Body of pancreas (tissue), 4 donors: ENCODE measurements around the gene OXCT1. TPM values are rescaled to one million over a fixed set of nuclear protein-coding genes. Genes with fewer than 3 reads are reported as not detected.

ENCODE experiments used
- ATAC-seq: fragments of 150-250 bp; one replicate; pipeline ENCODE4 v1.9.1; 2016
- DNase-seq, 4 donors: peaks; one replicate each; pipeline ENCODE4 v3.0.0-alpha.2; 2019
- H3K27ac ChIP-seq, 4 donors: fragments of 200-600 bp; sonication (generic); 1 replicate in 3 of 4; 2 replicates in 1 of 4; pipeline versions ENCODE4 v1.5.1 to v1.6.1; 2016 to 2019; ENCODE audit warnings: mild to moderate bottlenecking in 1 of 4, mixed read lengths in 1 of 4, moderate library complexity in 1 of 4
- H3K27me3 ChIP-seq, 2 donors: fragments of 200-600 bp; sonication (generic); one replicate each; pipeline ENCODE4 v1.6.0; 2016; ENCODE audit warnings: mild to moderate bottlenecking in 1 of 2
- H3K36me3 ChIP-seq, 2 donors: fragments of 200-600 bp; sonication (generic); replicated peaks in 1 of 2; 2 replicates each; pipeline ENCODE4 v1.5.1; 2016; ENCODE audit warnings: low read depth in 2 of 2; ENCODE audit not compliant: insufficient read depth in 1 of 2
- H3K4me1 ChIP-seq: fragments of 200-600 bp; sonication (generic); one replicate; pipeline ENCODE4 v1.6.0; 2016
- H3K4me3 ChIP-seq, 2 donors: fragments of 200-600 bp; sonication (generic); 1 replicate in 1 of 2; 2 replicates in 1 of 2; pipeline ENCODE4 v1.5.1; 2016 to 2019
- H3K9me3 ChIP-seq, 3 donors: fragments of 200-600 bp; sonication (generic); 1 replicate in 2 of 3; 2 replicates in 1 of 3; pipeline ENCODE4 v1.5.1; 2016
- POLR2A ChIP-seq, 3 donors: fragments of 450-650 bp; IDR thresholded peaks; one replicate each; pipeline ENCODE4 v1.6.1; 2016; ENCODE audit warnings: antibody characterized with exemption in 3 of 3, mild to moderate bottlenecking in 2 of 3
- WGBS, 2 donors: methylation state at CpG; one replicate each; pipeline ENCODE4 v1.1.5; 2017; 5-methylcytosine and 5-hydroxymethylcytosine counted together
- intact Hi-C: fragments of 100-400 bp; cut with DNase I; formaldehyde crosslinking; loops from one replicate; pipeline ENCODE4 v1.15.1; 2023
- total RNA-seq, 2 donors: library from RNA; depleted of rRNA; stranded (reverse); fragments of >200 nt; gene quantifications; one replicate each; pipeline ENCODE4 v1.1.0, GENCODE V29; 2016
- TF ChIP-seq, protein P1 (sequence below), 7 experiments: fragments of 450-650 bp in 4 of 7; fragments of 200-600 bp in 3 of 7; sonication (generic) in 3 of 7; IDR thresholded peaks; one replicate each; pipeline ENCODE4 v1.5.1; 2016 to 2019; ENCODE audit warnings: antibody characterized with exemption in 7 of 7

OXCT1 gene
- total RNA-seq, 2 donors from 2014 or later = 3.9 to 7.9 TPM

DNA sequence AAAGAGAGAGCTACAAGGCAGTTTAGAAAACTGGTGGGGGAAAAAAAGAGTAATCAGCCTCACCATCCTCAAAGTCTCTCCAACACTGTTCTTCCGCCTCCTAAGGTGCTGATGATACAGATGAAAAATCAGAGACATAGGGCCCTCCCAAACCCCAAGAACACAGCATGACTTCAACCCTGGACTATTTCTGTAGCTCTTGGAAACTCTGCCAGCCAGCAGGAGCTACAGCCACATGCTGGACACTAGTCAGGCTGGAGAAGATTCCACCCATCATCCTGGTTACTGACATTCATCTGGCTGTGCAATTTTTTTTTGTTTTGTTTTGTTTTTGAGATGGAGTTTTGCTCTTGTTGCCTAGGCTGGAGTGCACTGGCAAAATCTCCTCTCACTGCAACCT lies 42.4 kb downstream of the OXCT1 start:
- Histone ChIP-seq H3K27ac (no peak overlapping the region), H3K4me1 (no peaks in the 10 kb centered on the region), H3K27me3 (no peaks in the 10 kb centered on the region), H3K4me3 (no peak overlapping the region), H3K36me3 (no peaks in the 10 kb centered on the region), H3K9me3 (no peaks in the 10 kb centered on the region)
- 100% methylated on average over 1 of the region's 1 CpG for WGBS, 2 donors
- intact Hi-C loops = no loop called here
- DNase-seq (no peak), ATAC-seq (no peak)
- TF ChIP-seq, protein P1, sequence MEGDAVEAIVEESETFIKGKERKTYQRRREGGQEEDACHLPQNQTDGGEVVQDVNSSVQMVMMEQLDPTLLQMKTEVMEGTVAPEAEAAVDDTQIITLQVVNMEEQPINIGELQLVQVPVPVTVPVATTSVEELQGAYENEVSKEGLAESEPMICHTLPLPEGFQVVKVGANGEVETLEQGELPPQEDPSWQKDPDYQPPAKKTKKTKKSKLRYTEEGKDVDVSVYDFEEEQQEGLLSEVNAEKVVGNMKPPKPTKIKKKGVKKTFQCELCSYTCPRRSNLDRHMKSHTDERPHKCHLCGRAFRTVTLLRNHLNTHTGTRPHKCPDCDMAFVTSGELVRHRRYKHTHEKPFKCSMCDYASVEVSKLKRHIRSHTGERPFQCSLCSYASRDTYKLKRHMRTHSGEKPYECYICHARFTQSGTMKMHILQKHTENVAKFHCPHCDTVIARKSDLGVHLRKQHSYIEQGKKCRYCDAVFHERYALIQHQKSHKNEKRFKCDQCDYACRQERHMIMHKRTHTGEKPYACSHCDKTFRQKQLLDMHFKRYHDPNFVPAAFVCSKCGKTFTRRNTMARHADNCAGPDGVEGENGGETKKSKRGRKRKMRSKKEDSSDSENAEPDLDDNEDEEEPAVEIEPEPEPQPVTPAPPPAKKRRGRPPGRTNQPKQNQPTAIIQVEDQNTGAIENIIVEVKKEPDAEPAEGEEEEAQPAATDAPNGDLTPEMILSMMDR (IDR thresholded peaks at IDR 0.05) = no peak
- no peak for TF ChIP-seq POLR2A (IDR thresholded peaks at IDR 0.05)

DNA sequence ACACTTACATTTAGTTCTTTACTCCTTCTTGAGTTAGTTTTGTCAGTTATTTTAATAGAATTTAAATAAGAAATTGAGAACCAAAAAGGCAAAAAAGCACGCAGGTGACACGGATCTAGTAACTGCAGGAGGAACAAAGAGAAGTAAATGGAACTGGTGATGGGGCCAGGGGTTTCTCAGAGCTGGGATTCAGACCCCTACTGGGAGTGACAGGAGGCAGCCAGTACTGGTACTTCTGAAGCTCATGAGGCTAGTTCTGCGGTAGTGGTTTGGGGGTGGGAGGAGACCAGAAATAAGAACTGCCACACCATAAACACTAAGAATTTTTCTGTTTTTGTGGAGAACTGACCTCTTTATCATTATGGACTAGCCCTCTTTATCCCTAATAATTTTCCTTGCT lies 48.2 kb downstream of the OXCT1 start:
- no peaks in the 10 kb centered on the region for H3K9me3 ChIP-seq
- WGBS, 2 donors = 88% methylated on average over 3 of the region's 3 CpGs
- no peaks in the 10 kb centered on the region for H3K36me3 ChIP-seq
- no peak for TF ChIP-seq POLR2A (IDR thresholded peaks at IDR 0.05)
- TF ChIP-seq, protein P1 (IDR thresholded peaks at IDR 0.05) = no peak
- intact Hi-C loops = no loop called here
- H3K4me1 ChIP-seq = no peaks in the 10 kb centered on the region
- H3K4me3 ChIP-seq = no peak overlapping the region
- DNase-seq (no peak), ATAC-seq (no peak)
- H3K27me3 ChIP-seq = no peaks in the 10 kb centered on the region
- H3K27ac ChIP-seq = no peak overlapping the region

DNA sequence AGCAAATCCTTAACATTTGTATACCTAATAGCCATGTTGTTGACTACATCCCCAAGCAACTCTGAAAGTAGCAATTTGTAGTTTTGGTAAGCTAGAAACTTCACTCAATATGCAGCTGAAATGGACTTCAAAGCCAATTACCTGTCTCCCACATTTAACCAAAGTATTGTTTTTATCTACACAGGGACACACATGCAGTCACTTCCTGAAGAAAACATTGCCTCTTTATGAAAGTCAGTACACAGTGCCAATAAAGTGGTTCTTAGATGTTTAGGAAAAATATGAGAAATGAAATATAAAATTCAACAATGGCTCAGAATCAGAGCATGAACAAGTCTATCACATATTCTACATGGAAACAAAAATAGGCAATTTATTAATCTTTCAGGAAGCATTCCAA lies 49.2 kb downstream of the OXCT1 start:
- H3K4me1 ChIP-seq = no peaks in the 10 kb centered on the region
- ATAC-seq (no peak), DNase-seq (no peak)
- intact Hi-C loops = no loop called here
- no peak for TF ChIP-seq POLR2A (IDR thresholded peaks at IDR 0.05)
- TF ChIP-seq, protein P1 (IDR thresholded peaks at IDR 0.05) = no peak
- no peak overlapping the region for H3K4me3 ChIP-seq
- no peaks in the 10 kb centered on the region for H3K27me3 ChIP-seq
- no peaks in the 10 kb centered on the region for H3K9me3 ChIP-seq
- H3K36me3 ChIP-seq = no peaks in the 10 kb centered on the region
- H3K27ac ChIP-seq = no peak overlapping the region

DNA sequence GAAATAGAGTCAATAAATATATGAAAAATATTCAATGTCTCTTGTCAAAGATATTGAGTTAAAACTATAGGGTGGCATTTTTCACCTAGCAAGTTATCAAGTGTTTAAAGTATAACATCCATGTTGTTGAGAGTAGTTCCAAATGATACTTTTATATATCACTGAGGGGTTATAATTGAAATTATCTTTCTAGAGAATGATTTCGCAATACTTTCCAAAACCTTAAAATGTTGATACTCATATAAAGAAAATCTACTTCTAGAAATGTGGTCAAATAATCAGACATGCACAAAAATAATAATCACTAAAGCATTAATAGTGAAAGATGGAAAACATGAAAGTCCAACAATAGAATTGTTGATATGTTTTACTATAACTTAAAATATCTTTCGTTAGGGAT lies 50.1 kb downstream of the OXCT1 start:
- H3K4me1 ChIP-seq = no peaks in the 10 kb centered on the region
- ATAC-seq (no peak), DNase-seq (no peak)
- no peak overlapping the region for H3K4me3 ChIP-seq
- WGBS, 2 donors = 90 to 94% methylated on average over 2 of the region's 2 CpGs
- intact Hi-C loops = no loop called here
- H3K9me3 ChIP-seq = no peaks in the 10 kb centered on the region
- H3K27ac ChIP-seq = no peak overlapping the region
- H3K36me3 ChIP-seq = no peaks in the 10 kb centered on the region
- no peak for TF ChIP-seq POLR2A (IDR thresholded peaks at IDR 0.05)
- TF ChIP-seq, protein P1 (IDR thresholded peaks at IDR 0.05) = no peak
- H3K27me3 ChIP-seq = no peaks in the 10 kb centered on the region

DNA sequence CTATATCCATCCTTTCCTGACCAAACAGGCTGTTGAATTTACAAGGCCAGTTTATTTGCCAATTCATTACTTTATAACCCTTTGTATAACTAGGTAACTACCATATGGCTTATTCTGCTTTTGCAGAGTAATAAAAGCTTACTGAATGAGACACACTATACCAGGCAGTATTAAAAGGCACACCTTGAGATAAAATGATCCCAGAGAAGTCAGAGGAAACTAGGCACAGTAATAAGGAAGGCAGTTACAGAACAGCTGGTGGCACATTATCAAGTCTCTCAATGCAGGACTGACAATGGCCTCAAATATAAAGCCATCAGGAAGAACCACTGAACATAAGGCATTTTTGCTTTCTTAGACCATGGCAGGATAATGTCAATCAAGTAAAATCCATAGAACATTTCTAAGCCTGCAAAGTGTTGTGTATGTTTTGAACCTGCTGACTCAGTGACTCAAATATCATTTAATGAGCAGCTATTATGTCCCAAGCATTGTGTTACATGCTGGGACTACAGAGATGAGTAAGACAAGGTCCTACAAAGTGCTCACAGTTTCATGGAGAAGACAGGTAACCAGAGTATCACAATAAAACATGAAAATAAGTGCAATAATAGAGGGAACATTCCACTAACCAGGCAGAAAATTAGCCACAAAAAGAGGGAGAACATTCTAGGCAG lies 52.5 kb downstream of the OXCT1 start:
- TF ChIP-seq, protein P1 (IDR thresholded peaks at IDR 0.05) = no peak
- TF ChIP-seq POLR2A (IDR thresholded peaks at IDR 0.05) = no peak
- H3K4me1 ChIP-seq = no peaks in the 10 kb centered on the region
- H3K27ac ChIP-seq = no peak overlapping the region
- no peak for DNase-seq
- H3K4me3 ChIP-seq = no peak overlapping the region
- intact Hi-C loops = no loop called here
- no peaks in the 10 kb centered on the region for H3K36me3 ChIP-seq
- no peaks in the 10 kb centered on the region for H3K27me3 ChIP-seq
- no peak for ATAC-seq
- H3K9me3 ChIP-seq = no peaks in the 10 kb centered on the region
